ENCODE data around the gene IGIP.

DNA sequence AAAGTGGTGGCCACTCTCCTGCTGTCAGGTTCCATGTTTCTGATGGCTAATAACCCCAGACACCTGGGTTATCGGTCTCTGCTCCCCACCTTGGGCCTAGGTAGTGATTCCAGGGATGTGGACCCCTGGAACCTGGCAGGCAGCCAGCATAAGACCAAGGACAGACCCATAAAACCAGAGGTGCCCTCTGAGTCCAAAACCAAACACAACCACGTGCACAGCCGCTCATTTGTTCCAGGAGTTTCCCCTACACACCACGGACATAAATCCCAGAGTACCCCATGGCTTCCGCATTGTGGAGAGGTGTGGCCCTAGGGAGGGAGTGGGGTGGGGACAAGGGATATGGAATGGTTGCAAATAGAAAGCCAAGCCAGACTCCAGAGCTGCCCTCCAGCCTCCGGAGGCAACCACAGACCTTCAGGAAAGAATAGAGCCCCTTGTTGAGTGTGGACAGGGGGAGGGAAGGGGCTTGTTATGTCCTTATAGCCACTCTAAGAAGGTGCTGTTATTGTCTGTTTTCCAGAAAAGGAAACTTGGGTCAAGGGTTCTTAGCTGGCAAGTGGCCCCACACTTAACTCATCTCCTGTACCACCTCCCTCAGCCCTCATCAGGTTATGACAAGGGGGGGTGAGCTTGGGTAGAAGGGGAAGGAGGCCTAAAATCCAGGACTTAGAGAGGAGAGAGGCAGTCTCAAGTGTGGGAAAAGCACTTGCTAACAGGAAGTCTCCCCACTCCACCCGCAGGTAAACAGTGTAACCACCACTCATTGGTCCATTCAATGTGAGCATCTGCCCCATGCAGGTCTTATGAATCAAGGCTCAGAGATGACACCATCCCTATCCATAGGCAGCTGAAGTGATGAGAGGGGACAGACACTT lies 25.6 kb downstream of the IGIP start:
- TF ChIP-seq, protein P1, sequence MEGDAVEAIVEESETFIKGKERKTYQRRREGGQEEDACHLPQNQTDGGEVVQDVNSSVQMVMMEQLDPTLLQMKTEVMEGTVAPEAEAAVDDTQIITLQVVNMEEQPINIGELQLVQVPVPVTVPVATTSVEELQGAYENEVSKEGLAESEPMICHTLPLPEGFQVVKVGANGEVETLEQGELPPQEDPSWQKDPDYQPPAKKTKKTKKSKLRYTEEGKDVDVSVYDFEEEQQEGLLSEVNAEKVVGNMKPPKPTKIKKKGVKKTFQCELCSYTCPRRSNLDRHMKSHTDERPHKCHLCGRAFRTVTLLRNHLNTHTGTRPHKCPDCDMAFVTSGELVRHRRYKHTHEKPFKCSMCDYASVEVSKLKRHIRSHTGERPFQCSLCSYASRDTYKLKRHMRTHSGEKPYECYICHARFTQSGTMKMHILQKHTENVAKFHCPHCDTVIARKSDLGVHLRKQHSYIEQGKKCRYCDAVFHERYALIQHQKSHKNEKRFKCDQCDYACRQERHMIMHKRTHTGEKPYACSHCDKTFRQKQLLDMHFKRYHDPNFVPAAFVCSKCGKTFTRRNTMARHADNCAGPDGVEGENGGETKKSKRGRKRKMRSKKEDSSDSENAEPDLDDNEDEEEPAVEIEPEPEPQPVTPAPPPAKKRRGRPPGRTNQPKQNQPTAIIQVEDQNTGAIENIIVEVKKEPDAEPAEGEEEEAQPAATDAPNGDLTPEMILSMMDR (IDR thresholded peaks at IDR 0.05; ENCODE audit: low read depth, low read length): no peak
- TF ChIP-seq, protein P2, sequence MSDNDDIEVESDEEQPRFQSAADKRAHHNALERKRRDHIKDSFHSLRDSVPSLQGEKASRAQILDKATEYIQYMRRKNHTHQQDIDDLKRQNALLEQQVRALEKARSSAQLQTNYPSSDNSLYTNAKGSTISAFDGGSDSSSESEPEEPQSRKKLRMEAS (IDR thresholded peaks at IDR 0.05; ENCODE audit: low read depth, low read length): no peak

Data from NB4 (cell line).